Central memory CD4-positive, alpha-beta T cell (primary cell): Measurements from ENCODE around the gene LSMEM2.
"Not testable (repeated sequence)": the region's sequence is repeated elsewhere in the genome, so short reads cannot be mapped to it uniquely, and the experiment has no call there.

Source experiments
- DNase-seq: peaks from one replicate; pipeline ENCODE4 v3.0.0; 2022
- total RNA-seq, 3 experiments: gene quantifications; one replicate each; lab custom pipeline; 2026; lab: John Stamatoyannopoulos, UW

Gene LSMEM2
- total RNA-seq, result 0 to 0.19 (median 0) reads per million in 3 experiments

GRCh38 chr3:50278880-50279224, at the start of gene LSMEM2:
TSS of gene LSMEM2 (plus strand) at chr3:50279087. CDS start at chr3:50279114, 27 bp downstream.
- no peak for DNase-seq

- DNase-seq, result no peak
These were observed 49.4 kb upstream of the LSMEM2 start for GRCh38 chr3:50229490-50229889.

- DNase-seq, result no peak
These were observed 48.6 kb upstream of the LSMEM2 start for GRCh38 chr3:50230104-50230793.

DNA sequence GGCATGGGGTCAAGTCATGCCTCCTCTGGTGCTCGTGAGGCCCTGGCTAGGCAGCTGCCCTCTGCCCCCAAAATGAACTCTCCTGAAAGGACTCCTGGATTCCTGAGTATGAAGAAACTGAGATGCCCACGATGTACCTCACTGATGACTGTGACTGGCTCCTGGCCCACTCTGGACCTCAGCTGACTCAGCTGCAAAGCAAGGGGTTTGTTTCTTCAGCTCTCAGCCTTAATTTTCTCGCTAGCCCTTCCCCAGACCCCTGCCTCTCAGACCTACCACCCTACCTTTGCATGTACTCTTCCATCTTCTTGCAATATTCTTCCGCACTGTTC, 48.1 kb upstream of the LSMEM2 start:
- DNase-seq, result no peak

DNA sequence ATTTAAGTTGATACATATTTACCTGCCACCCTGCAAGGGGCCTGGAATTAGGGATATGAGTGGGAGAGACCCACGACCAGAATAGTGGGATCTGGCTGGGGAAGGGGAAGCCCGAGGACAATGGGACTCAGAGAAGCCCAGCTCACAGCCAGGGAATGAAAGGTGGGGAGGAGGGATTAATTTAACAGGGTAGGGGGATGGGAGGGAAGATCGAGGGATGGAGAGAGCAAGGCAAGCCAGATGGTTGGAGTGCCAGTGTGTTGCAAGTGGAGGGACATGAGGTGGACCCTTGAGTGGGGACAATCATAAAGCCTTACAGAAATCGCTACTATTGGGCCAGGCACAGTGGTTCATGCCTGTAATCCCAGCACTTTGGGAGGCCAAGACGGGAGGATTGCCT, 47.3 kb upstream of the LSMEM2 start:
- no peak for DNase-seq

DNA sequence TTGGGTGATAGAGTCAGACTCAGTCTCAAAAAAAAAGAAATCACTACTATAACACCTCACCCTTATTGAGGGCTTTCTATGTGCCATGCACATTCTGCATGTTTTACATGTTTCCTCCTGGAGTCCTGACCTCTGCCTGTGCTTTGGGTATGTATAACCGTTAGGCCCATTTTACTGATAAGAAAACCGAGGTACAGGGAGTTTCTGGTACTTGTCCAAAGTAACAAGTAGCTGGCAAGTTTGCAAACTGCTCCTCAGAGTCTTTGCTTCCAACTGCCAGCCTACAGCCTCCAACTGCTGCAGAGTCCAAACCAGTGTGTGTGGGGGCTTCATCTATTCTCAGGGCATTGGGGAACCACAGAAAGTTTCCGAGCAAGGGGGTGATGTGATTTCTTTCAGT, 46.6 kb upstream of the LSMEM2 start:
- DNase-seq, result no peak

- no peak for DNase-seq
These were observed 45.7 kb upstream of the LSMEM2 start for GRCh38 chr3:50233176-50233575.

- DNase-seq, result peak; percentile 99
These were observed 43.0 kb upstream of the LSMEM2 start, which contains the start of gene GNAI2 for GRCh38 chr3:50235716-50236483. TSS of gene GNAI2 (plus strand) at chr3:50236204. CDS start at chr3:50236336, 132 bp downstream.

DNA sequence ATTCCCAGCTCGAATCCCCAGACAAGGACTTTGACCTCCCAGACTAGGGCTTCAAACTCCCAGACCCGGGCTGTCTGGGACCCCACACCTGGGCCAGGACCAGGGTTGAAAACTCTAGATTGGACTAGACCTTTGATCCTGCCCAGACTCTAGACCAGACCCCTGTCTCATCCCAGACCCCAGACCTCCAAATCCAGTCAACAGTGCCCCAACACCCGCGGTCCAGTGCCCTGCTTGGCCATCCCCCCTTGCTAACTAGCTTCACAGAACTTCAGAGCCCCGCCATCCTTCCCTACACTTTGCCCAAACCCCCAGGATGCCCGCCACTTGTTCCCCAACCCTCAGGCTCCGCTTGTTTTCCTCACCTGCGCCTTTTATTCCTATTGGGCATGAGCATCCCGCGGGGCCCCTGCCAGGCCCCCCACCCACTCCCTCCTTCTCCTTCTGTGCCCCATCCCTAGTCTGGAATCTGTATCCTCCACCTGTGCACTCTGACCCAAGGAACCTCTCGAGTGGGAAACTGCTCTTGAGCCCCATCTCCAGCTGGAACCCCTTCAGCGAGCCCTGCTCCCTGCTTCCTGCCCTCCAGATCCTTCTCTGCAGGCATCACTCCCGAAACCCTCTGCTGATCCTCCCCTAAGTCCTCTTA, 42.3 kb upstream of the LSMEM2 start:
- no peak for DNase-seq

DNA sequence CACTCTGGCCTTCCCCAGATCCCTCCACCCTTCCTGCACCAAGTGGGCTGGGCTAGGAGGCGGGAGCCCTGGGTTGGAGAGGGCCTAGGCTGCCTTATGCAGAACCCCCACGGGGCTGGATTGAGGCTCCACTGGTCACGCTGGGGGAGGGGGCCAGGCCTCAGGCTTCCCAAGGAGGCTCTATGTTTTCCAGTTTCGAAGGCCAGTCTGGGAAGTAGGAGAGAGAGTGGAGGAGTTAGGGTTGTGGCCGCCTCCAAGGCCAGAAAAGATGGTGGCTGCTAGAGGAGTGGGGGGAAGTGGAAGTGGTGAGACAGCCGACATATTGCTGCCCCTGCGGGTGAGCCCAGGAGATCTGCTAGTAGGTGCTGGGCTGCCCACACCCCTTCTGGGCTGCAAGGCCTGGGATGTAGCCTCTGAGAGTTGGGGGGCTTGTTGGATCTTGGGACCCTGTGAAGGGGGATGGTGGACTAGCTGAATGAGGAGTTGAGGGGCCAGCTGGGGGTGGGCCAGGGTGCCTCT, 41.7 kb upstream of the LSMEM2 start:
- DNase-seq, result peak; percentile 36

DNA sequence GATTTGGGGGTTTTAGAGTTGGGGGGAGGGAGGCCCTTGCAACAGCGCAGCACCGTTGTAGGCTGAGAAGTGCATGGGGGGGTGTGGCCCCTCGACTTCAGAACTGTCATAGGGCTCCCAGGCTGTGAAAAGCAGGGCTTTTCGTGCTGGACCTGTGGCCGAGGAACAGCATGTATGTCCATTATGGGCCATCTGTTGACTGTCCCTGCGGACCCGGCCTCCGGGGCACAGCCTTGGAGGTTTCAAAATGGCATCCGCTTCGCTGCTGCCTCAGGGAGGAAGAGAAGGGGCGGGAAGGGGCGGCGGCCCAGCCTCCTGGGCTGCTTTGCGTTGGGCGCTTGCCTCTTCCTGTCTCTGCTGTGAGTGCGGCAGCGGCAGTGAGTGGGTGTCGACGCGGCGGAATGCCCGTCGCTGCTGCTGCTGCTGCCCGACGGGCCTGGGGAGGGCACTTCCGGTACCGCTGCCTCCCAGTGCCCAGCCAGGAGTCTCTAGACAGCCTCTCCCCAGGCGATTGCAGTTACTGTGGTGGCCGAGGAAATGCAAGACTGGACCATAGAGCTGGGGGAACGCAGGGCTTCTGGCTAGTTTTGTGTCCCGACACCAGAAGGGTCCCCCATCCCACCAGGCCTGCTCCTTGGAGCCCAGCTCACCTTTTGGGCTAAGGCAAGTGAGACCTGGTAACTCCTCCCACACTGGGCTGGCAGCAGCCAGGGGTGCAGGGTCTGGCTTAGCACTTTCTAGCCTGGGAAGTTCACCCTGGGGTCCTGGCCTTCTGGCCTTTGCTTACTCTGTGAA, 40.9 kb upstream of the LSMEM2 start:
- peak; percentile 86 for DNase-seq

GRCh38 chr3:50238549-50239026, 40.3 kb upstream of the LSMEM2 start:
- DNase-seq, result no peak

GRCh38 chr3:50239649-50240048, 39.2 kb upstream of the LSMEM2 start:
- DNase-seq, result no peak

- DNase-seq, result no peak
These were observed 37.7 kb upstream of the LSMEM2 start for GRCh38 chr3:50241163-50241562.

- no peak for DNase-seq
These were observed 37.0 kb upstream of the LSMEM2 start for GRCh38 chr3:50241713-50242380.

GRCh38 chr3:50242381-50242770, 36.5 kb upstream of the LSMEM2 start:
- DNase-seq, result no peak

DNA sequence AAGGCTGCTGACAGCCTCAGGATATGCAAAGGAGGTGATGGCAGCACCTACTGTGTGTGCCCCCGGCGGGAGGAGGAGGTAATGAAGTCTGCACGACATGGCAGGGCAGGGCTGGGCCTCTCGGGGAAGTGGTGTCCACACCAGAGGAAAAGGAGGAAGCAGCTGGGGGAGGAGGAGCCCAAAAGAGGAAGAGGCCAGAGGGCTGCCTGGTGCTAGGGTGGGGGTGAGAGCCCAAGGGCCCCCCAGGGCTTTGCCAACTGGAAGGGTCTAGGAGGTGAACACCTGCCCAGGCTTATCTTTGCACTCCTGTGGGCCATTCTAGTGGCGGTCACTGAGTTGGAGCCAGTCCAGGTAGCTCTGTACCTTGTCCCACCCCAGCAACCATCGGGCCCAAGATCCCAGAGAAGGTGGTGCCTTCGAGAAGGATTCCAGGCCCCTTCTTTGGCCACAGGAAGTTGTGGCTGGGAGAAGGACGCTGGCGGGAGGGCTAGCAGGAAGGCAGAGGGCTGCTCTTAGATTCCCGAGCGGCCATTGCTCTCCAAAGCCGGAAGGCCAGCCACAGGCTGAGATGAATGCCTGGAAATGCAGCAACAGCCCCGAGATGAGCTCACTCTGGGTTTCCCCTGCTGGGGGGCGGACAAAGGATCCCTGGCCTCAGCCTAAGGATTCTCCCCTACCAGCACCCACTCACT, 35.9 kb upstream of the LSMEM2 start:
- DNase-seq, result no peak

GRCh38 chr3:50243543-50243895, 35.4 kb upstream of the LSMEM2 start:
- no peak for DNase-seq

- not testable (repeated sequence) for DNase-seq
These were observed 34.1 kb upstream of the LSMEM2 start for GRCh38 chr3:50244813-50245212.

DNA sequence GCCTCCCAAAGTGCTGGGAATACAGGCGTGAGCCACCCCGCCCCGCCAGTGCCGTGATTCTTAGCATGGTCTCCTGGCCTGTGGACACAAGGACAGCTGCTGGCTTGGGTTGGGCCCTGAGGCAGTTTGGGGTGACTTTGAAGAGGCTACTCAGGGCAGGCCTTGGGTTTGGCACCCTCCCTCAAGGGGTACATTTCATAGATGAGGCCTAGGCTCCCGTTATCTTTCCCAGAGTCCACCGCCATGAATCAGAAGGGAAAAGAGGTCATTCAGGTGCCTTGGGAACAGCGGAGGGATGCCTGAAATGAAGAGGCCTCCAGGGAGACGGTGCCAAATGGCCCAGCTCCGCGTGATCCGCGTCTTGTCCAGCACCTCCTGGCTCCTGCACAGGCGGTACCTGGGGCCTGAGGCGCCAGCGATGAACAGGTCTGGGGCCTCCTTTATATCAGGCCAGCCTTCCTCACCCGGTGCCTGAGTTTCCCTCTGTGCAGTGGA, 33.6 kb upstream of the LSMEM2 start:
- DNase-seq, result no peak

DNA sequence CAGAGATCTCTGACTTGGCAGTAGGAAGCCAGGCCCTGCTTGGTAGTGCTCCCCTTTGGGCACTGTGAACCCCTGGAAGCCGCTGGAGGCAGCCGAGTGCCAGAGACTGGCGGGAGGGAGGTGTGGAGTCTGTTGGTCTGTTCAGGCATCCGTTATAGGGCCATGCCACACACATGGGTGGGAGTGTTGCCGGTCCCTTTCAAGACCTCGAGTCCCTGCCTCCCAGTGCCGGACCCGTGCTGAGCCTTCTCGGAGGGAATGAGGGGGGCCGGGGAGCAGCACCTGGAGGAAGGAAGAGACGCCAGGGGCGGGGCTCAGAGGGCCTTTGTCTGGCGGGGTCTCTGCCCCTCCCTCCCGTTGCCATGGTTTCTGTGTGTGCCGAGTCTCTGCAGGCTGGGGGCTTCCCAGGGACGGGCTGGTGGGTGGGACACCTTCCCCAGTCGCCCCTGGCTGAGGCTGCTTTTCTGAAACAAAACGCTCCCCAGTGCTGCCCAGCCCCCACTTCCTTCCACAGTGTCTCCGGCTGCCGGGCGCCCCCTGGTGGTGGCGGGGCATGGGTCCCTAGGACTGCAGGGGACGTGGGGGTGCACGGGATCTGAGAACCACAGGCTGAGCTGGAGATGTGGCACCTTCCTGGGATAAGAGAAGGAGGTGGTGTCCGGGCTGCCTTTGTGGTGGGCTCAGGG, 32.9 kb upstream of the LSMEM2 start:
- peak; percentile 90 for DNase-seq
